Measurements from ENCODE around the gene PACSIN1. TPM values are rescaled to one million over a fixed set of nuclear protein-coding genes. Genes with fewer than 3 reads are reported as not detected.
"Not testable (repeated sequence)": the region's sequence is repeated elsewhere in the genome, so short reads cannot be mapped to it uniquely, and the experiment has no call there.

PACSIN1 gene
- total RNA-seq, 1 donor from 2014 or later = 4.4 TPM

GRCh38 chr6:34484899-34485298, 19.0 kb downstream of the PACSIN1 start:
- no peak for DNase-seq (ENCODE audit: low read depth)

GRCh38 chr6:34485321-34486060, 19.6 kb downstream of the PACSIN1 start:
- DNase-seq (ENCODE audit: low read depth) = no peak

DNA sequence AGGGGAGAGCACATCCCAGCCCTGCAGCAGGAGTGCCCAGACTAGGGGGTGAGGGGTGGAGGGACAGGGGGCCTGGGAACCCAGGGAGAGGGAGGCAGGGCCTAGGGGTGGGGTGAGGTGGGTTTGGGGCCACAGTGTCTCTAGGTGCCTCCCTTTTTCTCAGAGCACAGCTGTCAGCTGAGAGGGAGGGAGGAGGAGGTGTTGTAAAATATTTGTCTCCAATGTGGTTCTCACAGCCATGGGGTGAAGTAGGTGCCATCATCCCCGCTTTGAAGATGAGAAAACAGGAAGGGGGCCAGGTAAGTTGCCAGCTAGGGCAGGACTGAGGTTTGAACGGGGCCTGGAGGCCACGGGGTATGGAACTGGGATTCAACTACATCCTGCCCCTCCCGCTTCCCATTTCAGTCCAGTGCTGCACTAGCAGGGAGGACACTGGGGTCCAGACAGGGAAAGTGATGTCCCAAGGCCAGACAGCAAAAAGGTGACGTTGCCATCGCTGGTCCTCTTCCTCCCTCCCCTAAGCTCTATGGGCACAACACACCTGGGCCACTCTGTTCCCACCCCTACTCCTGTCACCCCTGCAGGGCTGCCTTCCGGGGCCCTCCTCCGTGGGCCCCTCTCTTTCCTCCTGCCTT, 20.3 kb downstream of the PACSIN1 start:
- no peak for DNase-seq (ENCODE audit: low read depth)

- not testable (repeated sequence) for DNase-seq (ENCODE audit: low read depth)
Measured at GRCh38 chr6:34486886-34487285, 21.0 kb downstream of the PACSIN1 start.

DNA sequence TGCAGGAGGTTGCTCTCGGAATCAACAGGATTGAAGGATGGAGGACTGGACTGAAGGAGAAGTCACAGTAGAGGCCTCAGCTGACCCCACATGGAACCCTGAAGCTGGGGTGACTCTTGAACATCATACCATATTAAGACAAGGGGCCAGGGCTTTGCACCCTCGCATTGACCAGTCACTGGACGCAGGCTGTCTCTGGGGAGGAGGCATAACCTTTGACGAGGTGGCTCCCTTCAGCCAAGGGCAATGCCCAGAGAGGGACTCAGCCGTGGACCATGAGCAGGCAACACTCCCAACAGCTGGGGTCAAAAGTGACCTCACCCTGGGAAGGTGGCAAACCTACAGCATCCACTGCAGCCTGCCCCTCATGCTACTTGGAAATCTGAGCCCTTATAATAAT, 21.7 kb downstream of the PACSIN1 start:
- no peak for DNase-seq (ENCODE audit: low read depth)

DNA sequence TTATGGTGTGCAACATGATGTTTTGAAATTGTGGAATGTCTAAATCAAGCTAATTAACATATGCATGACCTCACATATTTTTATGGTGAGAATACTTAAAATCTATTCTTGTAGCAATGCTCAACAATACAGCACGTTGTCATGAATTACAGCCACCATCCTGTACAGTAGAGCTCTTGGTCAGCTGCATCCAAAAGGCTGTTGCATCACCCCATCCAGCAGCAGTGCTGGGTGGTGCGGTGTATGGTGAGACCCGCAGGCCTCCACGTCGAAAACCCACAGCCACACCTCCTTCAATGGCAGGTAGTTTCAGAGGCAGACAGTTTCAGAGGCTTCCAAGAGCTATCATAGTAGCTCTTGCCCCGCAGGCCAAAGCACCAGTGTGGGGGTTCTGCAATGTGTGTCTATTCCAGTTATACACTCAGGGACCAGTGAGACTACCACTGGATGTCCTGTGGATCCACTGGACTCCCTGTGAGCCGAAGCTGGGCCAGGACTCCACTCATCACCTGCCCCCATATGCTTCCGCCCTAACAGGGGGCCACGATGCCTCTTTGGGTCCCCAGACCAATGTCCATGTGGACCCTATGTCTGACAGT, 23.4 kb downstream of the PACSIN1 start:
- DNase-seq (ENCODE audit: low read depth) = no peak

- peak; percentile 91 for DNase-seq (ENCODE audit: low read depth)
Measured at GRCh38 chr6:34490390-34491090, 24.7 kb downstream of the PACSIN1 start.

DNA sequence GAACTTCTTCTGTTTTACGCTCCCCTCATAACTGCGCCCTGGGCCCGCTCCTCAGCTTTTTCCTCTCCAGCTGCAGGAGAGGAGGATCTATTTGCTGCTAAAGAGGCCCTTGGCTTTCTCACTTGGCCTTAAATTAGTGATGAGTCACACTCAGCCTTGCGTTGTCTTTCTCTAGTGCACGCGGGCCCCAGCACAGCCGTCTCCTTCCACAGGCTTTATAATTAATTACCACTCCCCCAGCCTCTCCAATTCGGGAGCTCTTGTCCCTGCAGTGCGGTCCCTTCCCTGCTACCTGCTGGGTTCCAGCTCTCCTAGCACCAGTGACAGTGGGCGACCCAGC, 25.2 kb downstream of the PACSIN1 start:
- peak; percentile 68 for DNase-seq (ENCODE audit: low read depth)

- no peak for DNase-seq (ENCODE audit: low read depth)
Measured at GRCh38 chr6:34493344-34493743, 27.5 kb downstream of the PACSIN1 start.

DNA sequence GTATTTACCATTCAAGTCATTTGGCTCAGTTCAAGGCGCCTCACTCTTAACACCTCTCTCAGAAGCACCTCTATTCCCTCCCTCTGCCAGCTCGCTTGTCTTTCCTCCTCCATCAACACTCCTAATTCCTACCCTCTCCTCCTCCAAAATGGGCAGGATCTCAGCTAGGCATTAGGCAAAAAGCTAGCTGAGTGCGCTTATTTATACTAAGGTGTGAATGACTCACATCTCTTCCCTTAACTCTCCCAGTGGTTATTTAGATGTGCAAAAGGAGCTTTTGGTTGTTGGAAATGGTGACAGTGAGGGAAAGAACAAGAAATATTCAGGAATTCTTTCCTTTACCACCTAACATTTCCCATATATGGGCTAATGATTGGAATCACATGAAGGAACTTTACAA, 29.1 kb downstream of the PACSIN1 start:
- DNase-seq (ENCODE audit: low read depth) = no peak

- DNase-seq (ENCODE audit: low read depth) = no peak
Measured at GRCh38 chr6:34496103-34496685, 30.3 kb downstream of the PACSIN1 start.

- no peak for DNase-seq (ENCODE audit: low read depth)
Measured at GRCh38 chr6:34497411-34497810, 31.5 kb downstream of the PACSIN1 start.

GRCh38 chr6:34506718-34507117, 40.8 kb downstream of the PACSIN1 start:
- DNase-seq (ENCODE audit: low read depth) = no peak

GRCh38 chr6:34508425-34508824, 42.5 kb downstream of the PACSIN1 start:
- no peak for DNase-seq (ENCODE audit: low read depth)

GRCh38 chr6:34509782-34510181, 43.9 kb downstream of the PACSIN1 start:
- no peak for DNase-seq (ENCODE audit: low read depth)

- no peak for DNase-seq (ENCODE audit: low read depth)
Measured at GRCh38 chr6:34510299-34510698, 44.4 kb downstream of the PACSIN1 start.

GRCh38 chr6:34511214-34511914, 45.5 kb downstream of the PACSIN1 start:
- no peak for DNase-seq (ENCODE audit: low read depth)

GRCh38 chr6:34511915-34512737, 46.2 kb downstream of the PACSIN1 start:
- DNase-seq (ENCODE audit: low read depth) = no peak

DNA sequence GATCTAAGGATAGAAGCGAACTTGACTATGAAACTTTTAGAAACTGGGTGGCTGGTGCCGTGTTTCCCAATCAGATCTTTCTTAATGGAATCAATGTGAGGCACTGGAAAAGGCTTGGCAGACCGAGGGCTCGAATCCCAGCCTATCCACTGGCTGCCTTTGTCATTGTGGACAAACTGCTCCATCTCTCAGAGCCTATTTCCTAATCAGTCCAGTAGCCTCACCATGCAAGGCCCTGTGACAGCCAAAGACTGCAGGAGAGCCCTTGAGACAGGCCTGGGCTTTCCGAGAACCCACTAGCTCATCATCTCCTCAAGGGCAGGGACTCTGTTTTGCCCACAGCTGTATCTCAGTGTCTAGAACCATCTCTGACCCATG, 46.9 kb downstream of the PACSIN1 start:
- no peak for DNase-seq (ENCODE audit: low read depth)

- DNase-seq (ENCODE audit: low read depth) = no peak
Measured at GRCh38 chr6:34513646-34514045, 47.8 kb downstream of the PACSIN1 start.
